K562 (cell line): Measurements from ENCODE around the gene CAPRIN2. TPM values are rescaled to one million over a fixed set of nuclear protein-coding genes. Genes with fewer than 3 reads are reported as not detected.
A peak's percentile ranks its signal among the peaks of the same experiment; 100 is the strongest.

ENCODE experiments used
- ATAC-seq: fragments of 200-7000 bp; cut with Tn5 transposase; 3 replicates; pipeline ENCODE4 v1.9.1; 2020; ENCODE audit warnings: moderate library complexity
- BruUV-seq: library from RNA; stranded (reverse); fragments of 400-500 nt; replicated peaks from 2 replicates; lab custom pipeline; 2021; lab: Mats Ljungman, UMichigan
- CTCF ChIA-PET: fragments of 300-600 bp; formaldehyde crosslinking; extraction: SDS; loops from one replicate; lab custom pipeline; 2021; ENCODE audit warnings: low intra/inter-chr PET ratio; lab: Yijun Ruan, JAX
- POLR2A ChIA-PET: fragments of 300-600, 350-650 bp; sonication (Branson Sonifier 250); formaldehyde crosslinking; extraction: SDS; loops from one replicate; lab custom pipeline; 2021; ENCODE audit warnings: antibody characterized with exemption, inconsistent platforms; lab: Yijun Ruan, JAX
- DNase-seq, 4 experiments: peaks; one replicate each; pipeline versions ENCODE4 v3.0.0 to v3.0.0-alpha.2; 2011 to 2018; ENCODE audit warnings: low spot score in 3 of 4, mixed read lengths in 3 of 4; ENCODE audit errors: extremely low read depth in 1 of 4
- FAIRE-seq: peaks from 2 replicates; lab custom pipeline; 2011; peaks lifted over from hg19 to GRCh38; lab: Jason Lieb, UNC
- H2AFZ ChIP-seq: 2 replicates; pipeline ENCODE4 v1.6.0; 2011; ENCODE audit warnings: low read depth, low read length, control low read depth, inconsistent platforms
- H3K27ac ChIP-seq: fragments of 200-600 bp; 3 replicates; pipeline ENCODE4 v1.8.0; 2011; ENCODE audit warnings: low read depth, mild to moderate bottlenecking, control low read depth, inconsistent platforms, low read length, moderate library complexity, mixed read lengths; ENCODE audit errors: extremely low read depth
- H3K27me3 ChIP-seq, 2 experiments: fragments of 300-600 bp in 1 of 2; 2 replicates in 1 of 2; 3 replicates in 1 of 2; pipeline versions ENCODE4 v1.6.0 to v1.8.0; 2011; ENCODE audit warnings: inconsistent platforms in 2 of 2, low read length in 2 of 2, mild to moderate bottlenecking in 1 of 2, mixed read lengths in 1 of 2, moderate library complexity in 1 of 2; ENCODE audit not compliant: control insufficient read depth in 2 of 2, insufficient read depth in 2 of 2
- H3K36me3 ChIP-seq: fragments of 300-600 bp; 3 replicates; pipeline ENCODE4 v1.8.0; 2011; ENCODE audit warnings: mild to moderate bottlenecking, low read length, inconsistent platforms; ENCODE audit not compliant: control insufficient read depth, insufficient read depth
- H3K4me1 ChIP-seq, 2 experiments: fragments of 200-600 bp in 1 of 2; replicated peaks in 1 of 2; 2 replicates in 1 of 2; 3 replicates in 1 of 2; pipeline versions ENCODE4 v1.5.1 to v1.8.0; 2011; ENCODE audit warnings: inconsistent platforms in 2 of 2, low read length in 2 of 2, mild to moderate bottlenecking in 1 of 2, mixed read lengths in 1 of 2, moderate library complexity in 1 of 2; ENCODE audit not compliant: control insufficient read depth in 2 of 2, insufficient read depth in 2 of 2
- H3K4me2 ChIP-seq: 2 replicates; pipeline ENCODE4 v1.6.1; 2011; ENCODE audit warnings: low read length, control low read depth, inconsistent platforms, mixed read lengths; ENCODE audit not compliant: insufficient read depth
- H3K4me3 ChIP-seq: fragments of 200-600 bp; sonication (generic), shearing (Covaris generic); 2 replicates; pipeline ENCODE4 v1.5.1; 2016; ENCODE audit warnings: control low read depth, inconsistent platforms
- H3K79me2 ChIP-seq: fragments of 200-600 bp; 3 replicates; pipeline ENCODE4 v1.8.0; 2011; ENCODE audit warnings: low read length, inconsistent platforms; ENCODE audit not compliant: control insufficient read depth, insufficient read depth
- H3K9ac ChIP-seq, 2 experiments: 2 replicates each; pipeline versions ENCODE4 v1.6.0 to v1.6.1; 2011; ENCODE audit warnings: low read depth in 2 of 2, low read length in 2 of 2, control low read depth in 1 of 2, inconsistent platforms in 1 of 2, mild to moderate bottlenecking in 1 of 2, mixed read lengths in 1 of 2; ENCODE audit not compliant: insufficient read depth in 1 of 2
- H3K9me1 ChIP-seq: one replicate; pipeline ENCODE4 v1.6.0; 2011; ENCODE audit warnings: inconsistent platforms, mild to moderate bottlenecking, low read length, moderate library complexity; ENCODE audit not compliant: control insufficient read depth, insufficient read depth
- H3K9me3 ChIP-seq: replicated peaks from 2 replicates; pipeline ENCODE4 v1.5.1; 2011; ENCODE audit warnings: low read depth, low read length, inconsistent platforms; ENCODE audit not compliant: control insufficient read depth, insufficient read depth
- H4K20me1 ChIP-seq: replicated peaks from 2 replicates; pipeline ENCODE4 v1.6.1; 2011; ENCODE audit warnings: low read length, inconsistent platforms, mixed read lengths; ENCODE audit not compliant: control insufficient read depth, insufficient read depth
- BHLHE40 ChIP-seq: IDR thresholded peaks from 2 replicates; pipeline ENCODE4 v1.6.1; 2011; ENCODE audit warnings: low read length, improper control_type of control experiment
- CBX1 ChIP-seq: sonication (generic); IDR thresholded peaks from 2 replicates; pipeline ENCODE4 v1.6.1; 2016; ENCODE audit warnings: antibody characterized with exemption, low read depth, mild to moderate bottlenecking
- DACH1 ChIP-seq: fragments of 450-650 bp; IDR thresholded peaks from 2 replicates; pipeline ENCODE4 v1.6.1; 2018; ENCODE audit not compliant: partially characterized antibody
- FOSL1 ChIP-seq: fragments of 200-800 bp; sonication (Bioruptor generic); conservative IDR thresholded peaks from 2 replicates; pipeline ENCODE4 v1.6.1; 2016; ENCODE audit warnings: missing genetic modification characterization, missing compliant biosample characterization
- JUND ChIP-seq, 2 experiments: IDR thresholded peaks; 2 replicates in 1 of 2; 3 replicates in 1 of 2; pipeline ENCODE4 v1.6.1; 2011; ENCODE audit warnings: borderline replicate concordance in 2 of 2, low read depth in 2 of 2, low read length in 2 of 2, improper control_type of control experiment in 1 of 2, missing biosample characterization in 1 of 2, missing genetic modification characterization in 1 of 2, missing genetic modification reagents in 1 of 2
- RAD21 ChIP-seq, 2 experiments: fragments of 250-450 bp in 1 of 2; fragments of 450-650 bp in 1 of 2; sonication (Bioruptor Pico) in 1 of 2; formaldehyde crosslinking in 1 of 2; IDR thresholded peaks in 1 of 2; conservative IDR thresholded peaks in 1 of 2; 2 replicates each; pipeline versions ENCODE4 v1.4.0 to v1.8.0; 2020 to 2022; ENCODE audit warnings: mild to moderate bottlenecking in 2 of 2, moderate library complexity in 1 of 2
- WGBS: fragments of 100-300 bp; shearing (Covaris generic); methylation state at CpG from one replicate; pipeline ENCODE4 v1.1.6; 2016; ENCODE audit warnings: low coverage, mixed read lengths; ENCODE audit not compliant: insufficient coverage; ENCODE audit errors: missing lambda C conversion rate; 5-methylcytosine and 5-hydroxymethylcytosine counted together
- in situ Hi-C: fragments of 300-500 bp; cut with MboI; formaldehyde crosslinking; loops from 4 replicates; pipeline ENCODE4 v1.15.0; 2018; ENCODE audit warnings: inconsistent platforms, mixed read lengths
- intact Hi-C: fragments of 100-400 bp; cut with micrococcal nuclease; formaldehyde crosslinking; loops from 2 replicates; pipeline ENCODE4 v1.14.2; 2022
- polyA plus RNA-seq, 8 experiments: library from polyadenylated mRNA; depleted of rRNA in 4 of 8; stranded (reverse) in 5 of 8; unstranded in 3 of 8; fragments of >200 nt; fragmentation: Nextera tagmentation in 2 of 8; fragmentation: Illumina TruSeq in 1 of 8; extraction: Ambion mirVana in 2 of 8; extraction: Trizol in 1 of 8; gene quantifications; 2 replicates each; pipeline versions ENCODE4 v1.2.1 to v1.2.3, GENCODE V29; 2011 to 2014; ENCODE audit warnings: inconsistent platforms in 1 of 8, missing spikeins in 1 of 8
- total RNA-seq, 7 experiments: library from RNA; depleted of rRNA in 6 of 7; stranded (reverse); fragments of >200 nt in 6 of 7; fragmentation: Illumina TruSeq in 2 of 7; extraction: Trizol in 2 of 7; gene quantifications; 2 replicates each; pipeline versions ENCODE4 v1.2.1 to v1.2.3, GENCODE V29; 2011 to 2021; ENCODE audit warnings: low replicate concordance in 1 of 7
- TF ChIP-seq, protein P1 (sequence below), 2 experiments: fragments of 450-650 bp in 1 of 2; sonication (generic) in 1 of 2; formaldehyde crosslinking in 1 of 2; IDR thresholded peaks in 1 of 2; conservative IDR thresholded peaks in 1 of 2; 2 replicates each; pipeline versions ENCODE4 v1.6.1 to v1.8.1; 2016 to 2023; ENCODE audit warnings: mild to moderate bottlenecking in 2 of 2, moderate library complexity in 2 of 2, inconsistent platforms in 1 of 2, missing genetic modification reagents in 1 of 2
- TF ChIP-seq, protein P2 (sequence below): sonication (generic); formaldehyde crosslinking; IDR thresholded peaks from 2 replicates; pipeline ENCODE4 v1.8.0; 2022; ENCODE audit warnings: missing genetic modification reagents, mild to moderate bottlenecking, moderate library complexity, borderline replicate concordance
- TF ChIP-seq, protein P3 (sequence below): fragments of 250-450 bp; sonication (Bioruptor Pico); IDR thresholded peaks from 2 replicates; pipeline ENCODE4 v1.8.0; 2021; ENCODE audit warnings: moderate library complexity, mild to moderate bottlenecking, inconsistent platforms

CAPRIN2 gene
- total and polyA plus RNA-seq, 9 of the 15 experiments (the other 6 are each of a cell fraction or from before 2014, with no cell fraction given) = 2.3 to 14.5 (median 8.9) TPM

DNA sequence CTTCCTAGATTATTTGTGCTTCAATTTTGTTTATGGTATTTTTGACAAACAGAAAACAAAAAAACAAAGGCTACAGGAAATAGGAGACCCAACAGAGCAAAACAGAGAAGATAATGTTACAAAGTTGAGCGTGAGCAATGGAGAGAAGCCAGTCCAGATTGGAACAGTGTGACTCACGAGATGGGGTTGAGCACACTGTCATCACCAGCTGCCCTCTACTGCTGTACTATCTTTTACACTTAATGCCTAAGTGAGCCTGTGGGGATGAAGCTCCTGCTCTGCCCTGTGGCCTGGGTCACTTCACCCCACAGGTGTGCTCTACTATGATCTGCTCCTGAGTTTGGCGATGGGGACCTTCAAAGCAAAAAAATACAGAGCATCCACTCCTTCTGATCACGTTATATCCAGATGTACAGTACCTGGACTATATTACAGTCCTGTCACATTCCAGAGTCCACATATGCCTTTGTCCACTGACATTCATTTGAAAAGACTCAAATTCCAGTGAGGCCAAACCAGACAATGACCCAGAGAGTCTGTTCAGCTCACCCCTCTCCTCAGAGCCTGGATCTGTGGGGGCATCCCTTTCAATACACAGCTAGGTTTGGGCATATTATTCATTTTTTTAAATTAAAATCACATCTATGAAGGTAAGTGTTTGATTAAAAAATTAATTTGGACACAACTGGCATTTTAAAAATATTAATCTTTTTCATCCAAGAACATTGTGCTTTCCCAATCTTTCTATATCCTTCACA is 63.5 kb downstream of the CAPRIN2 start:
- H3K27ac ChIP-seq = no peak overlapping the region
- peak in 2 of 4 experiments; percentile 39 to 40 for DNase-seq
- BruUV-seq = no TSS peak
- intact Hi-C loops = loop anchor here (10.0 kb wide), 1 partner anchor 114 kb away; no protein-coding TSS in a partner anchor
- peak; percentile 58 for FAIRE-seq
- peak; percentile 57 for ATAC-seq
- no peak overlapping the region for H2AFZ ChIP-seq
- POLR2A ChIA-PET = interaction anchor here (0.5 kb wide), 1 partner anchor 94 kb away, joined by 3 read pairs; no protein-coding TSS in a partner anchor
- H3K9ac ChIP-seq = peak overlapping the region in 1 of 2 experiments; percentile 14; a peak in 1 of 4 replicates
- no peaks in the 10 kb centered on the region for H3K9me1 ChIP-seq
- CTCF ChIA-PET = no interaction called here
- H3K27me3 ChIP-seq = no peaks in the 10 kb centered on the region
- peaks cover 10 to 11% of the 10 kb centered on the region in 2 experiments; a peak in 4 of 5 replicates for H3K4me1 ChIP-seq
- H3K36me3 ChIP-seq = peaks cover 8% of the 10 kb centered on the region; the same call in 1 of the 3 replicates
- TF ChIP-seq FOSL1 (tag) = peak; percentile 56; the same call in 1 of the 2 replicates
- TF ChIP-seq, protein P1, sequence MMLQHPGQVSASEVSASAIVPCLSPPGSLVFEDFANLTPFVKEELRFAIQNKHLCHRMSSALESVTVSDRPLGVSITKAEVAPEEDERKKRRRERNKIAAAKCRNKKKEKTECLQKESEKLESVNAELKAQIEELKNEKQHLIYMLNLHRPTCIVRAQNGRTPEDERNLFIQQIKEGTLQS (IDR thresholded peaks at IDR 0.05) = peak; percentile 20; the same call in 1 of the 2 replicates
- TF ChIP-seq, protein P1 (CRISPR knock-in tag; conservative IDR thresholded peaks at IDR 0.05) = no peak
- TF ChIP-seq, protein P2, sequence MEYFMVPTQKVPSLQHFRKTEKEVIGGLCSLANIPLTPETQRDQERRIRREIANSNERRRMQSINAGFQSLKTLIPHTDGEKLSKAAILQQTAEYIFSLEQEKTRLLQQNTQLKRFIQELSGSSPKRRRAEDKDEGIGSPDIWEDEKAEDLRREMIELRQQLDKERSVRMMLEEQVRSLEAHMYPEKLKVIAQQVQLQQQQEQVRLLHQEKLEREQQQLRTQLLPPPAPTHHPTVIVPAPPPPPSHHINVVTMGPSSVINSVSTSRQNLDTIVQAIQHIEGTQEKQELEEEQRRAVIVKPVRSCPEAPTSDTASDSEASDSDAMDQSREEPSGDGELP (CRISPR knock-in tag) = 0 out of 2 replicates have a peak, but pooled peaks have one; percentile 18
- peak; percentile 37; the same call in 1 of the 2 replicates for TF ChIP-seq JUND (IDR thresholded peaks at IDR 0.05; ENCODE audit: borderline replicate concordance, low read depth, low read length)
- TF ChIP-seq JUND (tag; IDR thresholded peaks at IDR 0.05; ENCODE audit: borderline replicate concordance, low read depth, low read length) = no peak
- 0 out of 4 replicates have a peak, but pooled peaks of 1 of the 2 experiments have one; percentile 10 for TF ChIP-seq RAD21 (CRISPR knock-in tag; conservative IDR thresholded peaks at IDR 0.05 in 1 of 2, IDR thresholded peaks at IDR 0.05 in 1 of 2)
- TF ChIP-seq BHLHE40 = peak; percentile 26; the same call in 1 of the 2 replicates
- TF ChIP-seq CBX1 = no peak
- TF ChIP-seq DACH1 = no peak
- TF ChIP-seq, protein P3, sequence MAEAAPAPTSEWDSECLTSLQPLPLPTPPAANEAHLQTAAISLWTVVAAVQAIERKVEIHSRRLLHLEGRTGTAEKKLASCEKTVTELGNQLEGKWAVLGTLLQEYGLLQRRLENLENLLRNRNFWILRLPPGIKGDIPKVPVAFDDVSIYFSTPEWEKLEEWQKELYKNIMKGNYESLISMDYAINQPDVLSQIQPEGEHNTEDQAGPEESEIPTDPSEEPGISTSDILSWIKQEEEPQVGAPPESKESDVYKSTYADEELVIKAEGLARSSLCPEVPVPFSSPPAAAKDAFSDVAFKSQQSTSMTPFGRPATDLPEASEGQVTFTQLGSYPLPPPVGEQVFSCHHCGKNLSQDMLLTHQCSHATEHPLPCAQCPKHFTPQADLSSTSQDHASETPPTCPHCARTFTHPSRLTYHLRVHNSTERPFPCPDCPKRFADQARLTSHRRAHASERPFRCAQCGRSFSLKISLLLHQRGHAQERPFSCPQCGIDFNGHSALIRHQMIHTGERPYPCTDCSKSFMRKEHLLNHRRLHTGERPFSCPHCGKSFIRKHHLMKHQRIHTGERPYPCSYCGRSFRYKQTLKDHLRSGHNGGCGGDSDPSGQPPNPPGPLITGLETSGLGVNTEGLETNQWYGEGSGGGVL (CRISPR knock-in tag) = no peak
- 35% methylated on average over 4 of the region's 4 CpGs for WGBS
- H4K20me1 ChIP-seq = 0 out of 2 replicates have a peak, but pooled peaks cover 3% of the 10 kb centered on the region
- in situ Hi-C loops = no loop called here
- no peak overlapping the region for H3K4me2 ChIP-seq
- H3K9me3 ChIP-seq = no peaks in the 10 kb centered on the region
- H3K4me3 ChIP-seq = no peak overlapping the region
- H3K79me2 ChIP-seq = peaks cover 56% of the 10 kb centered on the region
